ENCODE data around the gene ILDR1.

Gene ILDR1

GRCh38 chr3:121951291-121951919, 70.6 kb downstream of the ILDR1 start:
- Histone ChIP-seq H4K20me1 (ENCODE audit: insufficient read depth, low read length) (no peaks in the 10 kb centered on the region), H3K27ac (ENCODE audit: low read length) (no peak overlapping the region), H2AFZ (ENCODE audit: low read depth, low read length) (no peak overlapping the region), H3K9me3 (ENCODE audit: insufficient read depth, low read length, severe bottlenecking) (no peaks in the 10 kb centered on the region), H3K9ac (ENCODE audit: low read depth, low read length) (no peak overlapping the region), H3K4me2 (ENCODE audit: insufficient read depth, low read length) (no peak overlapping the region), H3K27me3 (ENCODE audit: insufficient read depth, low read length, poor library complexity) (no peaks in the 10 kb centered on the region), H3K79me2 (ENCODE audit: insufficient read depth, low read length) (no peaks in the 10 kb centered on the region), H3K4me3 (ENCODE audit: low read depth in 1 of 2, low read length in 2 of 2) (no peak overlapping the region), H3K4me1 (ENCODE audit: insufficient read depth, low read length) (no peaks in the 10 kb centered on the region), H3K36me3 (ENCODE audit: insufficient read depth, low read length) (no peaks in the 10 kb centered on the region)
- TF ChIP-seq EZH2 (IDR thresholded peaks at IDR 0.05; ENCODE audit: borderline replicate concordance, low read depth, low read length, severe bottlenecking) = no peak
- TF ChIP-seq, protein P1, sequence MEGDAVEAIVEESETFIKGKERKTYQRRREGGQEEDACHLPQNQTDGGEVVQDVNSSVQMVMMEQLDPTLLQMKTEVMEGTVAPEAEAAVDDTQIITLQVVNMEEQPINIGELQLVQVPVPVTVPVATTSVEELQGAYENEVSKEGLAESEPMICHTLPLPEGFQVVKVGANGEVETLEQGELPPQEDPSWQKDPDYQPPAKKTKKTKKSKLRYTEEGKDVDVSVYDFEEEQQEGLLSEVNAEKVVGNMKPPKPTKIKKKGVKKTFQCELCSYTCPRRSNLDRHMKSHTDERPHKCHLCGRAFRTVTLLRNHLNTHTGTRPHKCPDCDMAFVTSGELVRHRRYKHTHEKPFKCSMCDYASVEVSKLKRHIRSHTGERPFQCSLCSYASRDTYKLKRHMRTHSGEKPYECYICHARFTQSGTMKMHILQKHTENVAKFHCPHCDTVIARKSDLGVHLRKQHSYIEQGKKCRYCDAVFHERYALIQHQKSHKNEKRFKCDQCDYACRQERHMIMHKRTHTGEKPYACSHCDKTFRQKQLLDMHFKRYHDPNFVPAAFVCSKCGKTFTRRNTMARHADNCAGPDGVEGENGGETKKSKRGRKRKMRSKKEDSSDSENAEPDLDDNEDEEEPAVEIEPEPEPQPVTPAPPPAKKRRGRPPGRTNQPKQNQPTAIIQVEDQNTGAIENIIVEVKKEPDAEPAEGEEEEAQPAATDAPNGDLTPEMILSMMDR (IDR thresholded peaks at IDR 0.05; ENCODE audit: borderline replicate concordance, extremely low read depth, low read length, poor library complexity, severe bottlenecking) = no peak
- DNase-seq (no peak), ATAC-seq (ENCODE audit: insufficient read depth, low read depth) (no peak)

GRCh38 chr3:121948641-121949040, 73.4 kb downstream of the ILDR1 start:
- no peak overlapping the region for H3K4me3 ChIP-seq (ENCODE audit: low read depth in 1 of 2, low read length in 2 of 2)

GRCh38 chr3:121943431-121943830, 78.6 kb downstream of the ILDR1 start:
- Histone ChIP-seq H3K27ac (ENCODE audit: low read length) (no peak overlapping the region), H3K36me3 (ENCODE audit: insufficient read depth, low read length) (no peaks in the 10 kb centered on the region), H4K20me1 (ENCODE audit: insufficient read depth, low read length) (no peaks in the 10 kb centered on the region), H3K27me3 (ENCODE audit: insufficient read depth, low read length, poor library complexity) (no peaks in the 10 kb centered on the region), H3K9me3 (ENCODE audit: insufficient read depth, low read length, severe bottlenecking) (no peaks in the 10 kb centered on the region), H3K4me2 (ENCODE audit: insufficient read depth, low read length) (no peak overlapping the region), H2AFZ (ENCODE audit: low read depth, low read length) (no peak overlapping the region), H3K4me1 (ENCODE audit: insufficient read depth, low read length) (no peaks in the 10 kb centered on the region), H3K9ac (ENCODE audit: low read depth, low read length) (no peak overlapping the region), H3K79me2 (ENCODE audit: insufficient read depth, low read length) (no peaks in the 10 kb centered on the region), H3K4me3 (ENCODE audit: low read depth in 1 of 2, low read length in 2 of 2) (no peak overlapping the region)
- TF ChIP-seq, protein P1 (IDR thresholded peaks at IDR 0.05; ENCODE audit: borderline replicate concordance, extremely low read depth, low read length, poor library complexity, severe bottlenecking) = no peak
- TF ChIP-seq EZH2 (IDR thresholded peaks at IDR 0.05; ENCODE audit: borderline replicate concordance, low read depth, low read length, severe bottlenecking) = no peak
- DNase-seq (no peak), ATAC-seq (ENCODE audit: insufficient read depth, low read depth) (no peak)

More at GRCh38 chr3:121948641-121949040, 73.4 kb downstream of the ILDR1 start:
- no peak overlapping the region for H2AFZ ChIP-seq (ENCODE audit: low read depth, low read length)
- no peaks in the 10 kb centered on the region for H3K27me3 ChIP-seq (ENCODE audit: insufficient read depth, low read length, poor library complexity)
- H4K20me1 ChIP-seq (ENCODE audit: insufficient read depth, low read length) = no peaks in the 10 kb centered on the region
- TF ChIP-seq, protein P1 (IDR thresholded peaks at IDR 0.05; ENCODE audit: borderline replicate concordance, extremely low read depth, low read length, poor library complexity, severe bottlenecking) = no peak
- no peak for TF ChIP-seq EZH2 (IDR thresholded peaks at IDR 0.05; ENCODE audit: borderline replicate concordance, low read depth, low read length, severe bottlenecking)
- no peaks in the 10 kb centered on the region for H3K79me2 ChIP-seq (ENCODE audit: insufficient read depth, low read length)
- H3K36me3 ChIP-seq (ENCODE audit: insufficient read depth, low read length) = no peaks in the 10 kb centered on the region
- no peak for DNase-seq
- H3K4me2 ChIP-seq (ENCODE audit: insufficient read depth, low read length) = no peak overlapping the region
- no peak for ATAC-seq (ENCODE audit: insufficient read depth, low read depth)
- no peak overlapping the region for H3K9ac ChIP-seq (ENCODE audit: low read depth, low read length)
- no peaks in the 10 kb centered on the region for H3K4me1 ChIP-seq (ENCODE audit: insufficient read depth, low read length)
- H3K27ac ChIP-seq (ENCODE audit: low read length) = no peak overlapping the region
- H3K9me3 ChIP-seq (ENCODE audit: insufficient read depth, low read length, severe bottlenecking) = no peaks in the 10 kb centered on the region
